Measurements from ENCODE around the gene TFR2.
A peak's percentile ranks its signal among the peaks of the same experiment; 100 is the strongest.

Gene TFR2

GRCh38 chr7:100649826-100650565, 8.6 kb upstream of the TFR2 start:
- DNase-seq, result no peak

- DNase-seq, result no peak
Measured at GRCh38 chr7:100642534-100642907, 1.2 kb upstream of the TFR2 start.

- no peak for DNase-seq
Measured at GRCh38 chr7:100641860-100642533, 645 bp upstream of the TFR2 start.

- no peak for DNase-seq
Measured at GRCh38 chr7:100640517-100641440, 573 bp downstream of the TFR2 start.

GRCh38 chr7:100639995-100640516, 1.3 kb downstream of the TFR2 start:
- DNase-seq, result no peak

GRCh38 chr7:100632951-100633717, 8.2 kb downstream of the TFR2 start:
- peak; percentile 47 to 59 for DNase-seq

- no peak for DNase-seq
Measured at GRCh38 chr7:100630066-100630465, 11.3 kb downstream of the TFR2 start.

- DNase-seq, result no peak
Measured at GRCh38 chr7:100629117-100629716, 12.1 kb downstream of the TFR2 start.

GRCh38 chr7:100627238-100627549, 14.2 kb downstream of the TFR2 start:
- DNase-seq, result no peak

- DNase-seq, result peak; percentile 84 to 86
Measured at GRCh38 chr7:100626530-100627237, 14.7 kb downstream of the TFR2 start.

GRCh38 chr7:100626055-100626454, 15.3 kb downstream of the TFR2 start:
- no peak for DNase-seq

- DNase-seq, result no peak
Measured at GRCh38 chr7:100623951-100624824, 17.2 kb downstream of the TFR2 start.

- no peak for DNase-seq
Measured at GRCh38 chr7:100621554-100621953, 19.8 kb downstream of the TFR2 start.

GRCh38 chr7:100620804-100621203, 20.5 kb downstream of the TFR2 start:
- no peak for DNase-seq

- no peak for DNase-seq
Measured at GRCh38 chr7:100620239-100620638, 21.1 kb downstream of the TFR2 start.

- DNase-seq, result no peak
Measured at GRCh38 chr7:100614308-100614861, 27.0 kb downstream of the TFR2 start.

GRCh38 chr7:100613412-100614175, 27.8 kb downstream of the TFR2 start:
- no peak for DNase-seq

GRCh38 chr7:100612730-100613390, 28.5 kb downstream of the TFR2 start:
- DNase-seq, result peak in 1 of 2 donors; percentile 27

All from activated CD4-positive, alpha-beta T cell treated with anti-CD3 and anti-CD28 coated beads for 4 hours (primary cell).